ENCODE results near the gene MLF1.

MLF1 gene

DNA sequence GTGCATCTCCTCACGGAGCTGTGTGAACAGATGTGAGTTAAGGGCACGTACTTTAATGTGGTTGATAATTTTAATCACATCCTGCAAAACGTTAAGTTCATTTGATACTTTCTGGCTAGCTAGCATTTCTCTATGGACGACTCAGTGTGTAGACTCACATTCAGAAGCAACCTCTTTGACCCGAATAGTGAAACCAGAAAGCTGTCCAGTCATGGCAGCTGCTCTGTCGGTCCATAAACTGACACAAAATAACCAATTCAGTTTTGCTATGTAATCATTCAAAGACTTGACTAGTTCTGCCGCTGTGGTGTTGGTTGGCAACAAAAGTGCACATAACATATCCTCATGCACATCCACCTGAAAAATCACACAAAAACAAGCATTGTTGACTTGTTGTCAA, 69.7 kb downstream of the MLF1 start:
- TF ChIP-seq, protein P1, sequence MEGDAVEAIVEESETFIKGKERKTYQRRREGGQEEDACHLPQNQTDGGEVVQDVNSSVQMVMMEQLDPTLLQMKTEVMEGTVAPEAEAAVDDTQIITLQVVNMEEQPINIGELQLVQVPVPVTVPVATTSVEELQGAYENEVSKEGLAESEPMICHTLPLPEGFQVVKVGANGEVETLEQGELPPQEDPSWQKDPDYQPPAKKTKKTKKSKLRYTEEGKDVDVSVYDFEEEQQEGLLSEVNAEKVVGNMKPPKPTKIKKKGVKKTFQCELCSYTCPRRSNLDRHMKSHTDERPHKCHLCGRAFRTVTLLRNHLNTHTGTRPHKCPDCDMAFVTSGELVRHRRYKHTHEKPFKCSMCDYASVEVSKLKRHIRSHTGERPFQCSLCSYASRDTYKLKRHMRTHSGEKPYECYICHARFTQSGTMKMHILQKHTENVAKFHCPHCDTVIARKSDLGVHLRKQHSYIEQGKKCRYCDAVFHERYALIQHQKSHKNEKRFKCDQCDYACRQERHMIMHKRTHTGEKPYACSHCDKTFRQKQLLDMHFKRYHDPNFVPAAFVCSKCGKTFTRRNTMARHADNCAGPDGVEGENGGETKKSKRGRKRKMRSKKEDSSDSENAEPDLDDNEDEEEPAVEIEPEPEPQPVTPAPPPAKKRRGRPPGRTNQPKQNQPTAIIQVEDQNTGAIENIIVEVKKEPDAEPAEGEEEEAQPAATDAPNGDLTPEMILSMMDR (IDR thresholded peaks at IDR 0.05; ENCODE audit: low read depth, low read length), result no peak
- no peak for DNase-seq (ENCODE audit: extremely low read depth, low read depth)

DNA sequence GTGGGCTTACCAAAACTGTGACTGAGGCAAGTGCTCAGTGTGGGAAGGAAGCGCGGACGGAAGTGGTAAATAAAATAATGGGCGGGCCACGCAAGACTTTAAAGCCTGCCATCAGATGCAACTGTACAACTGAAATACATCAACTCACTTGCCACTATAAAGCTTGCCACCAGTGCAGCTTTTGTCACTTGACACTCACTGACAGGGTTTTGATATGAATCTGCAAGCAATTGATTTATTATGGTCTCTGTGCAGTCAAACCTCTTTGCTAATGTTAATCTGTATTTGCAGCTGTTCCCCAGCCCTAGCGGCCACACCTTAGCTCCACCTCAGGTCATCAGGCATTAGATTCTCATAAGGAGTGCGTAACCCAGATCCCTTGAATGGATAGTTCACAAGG, 71.0 kb downstream of the MLF1 start:
- DNase-seq (ENCODE audit: extremely low read depth, low read depth), result no peak
- TF ChIP-seq, protein P1 (IDR thresholded peaks at IDR 0.05; ENCODE audit: low read depth, low read length), result no peak

DNA sequence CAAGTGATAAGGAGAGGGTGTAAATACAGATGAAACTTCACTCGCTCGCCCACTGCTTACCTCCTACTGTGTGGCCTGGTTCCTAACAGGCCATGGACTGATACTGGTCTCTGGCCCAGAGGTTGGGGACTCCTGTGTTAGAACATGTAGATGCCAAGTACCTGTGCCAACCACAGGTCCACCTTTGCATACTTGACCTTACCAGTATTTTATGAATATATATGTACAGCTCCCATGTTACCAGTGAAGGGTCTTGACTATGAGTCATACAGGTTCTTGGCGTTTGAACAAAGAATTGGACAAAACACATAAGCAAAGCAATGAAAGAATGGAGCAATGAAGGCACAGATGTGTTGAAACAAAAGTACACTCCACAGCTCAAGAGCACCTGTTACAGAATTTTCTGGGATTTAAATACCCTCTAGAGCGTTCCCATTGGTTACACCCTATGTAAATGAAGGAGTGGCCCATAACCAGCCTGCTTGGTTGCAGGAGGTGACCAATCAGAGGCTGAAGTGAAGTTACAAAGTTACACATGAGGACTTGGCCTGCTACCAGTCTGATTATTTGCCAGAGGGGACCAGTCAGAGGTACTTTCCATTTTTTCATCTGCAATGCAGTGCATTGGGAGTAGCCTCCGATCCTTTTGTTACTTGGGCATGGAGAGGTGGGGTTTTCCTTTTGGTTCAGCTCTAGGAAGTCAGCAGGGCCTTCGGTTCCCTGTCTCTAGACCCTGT, 71.6 kb downstream of the MLF1 start:
- TF ChIP-seq, protein P1 (IDR thresholded peaks at IDR 0.05; ENCODE audit: low read depth, low read length), result no peak
- DNase-seq (ENCODE audit: extremely low read depth, low read depth), result no peak

DNA sequence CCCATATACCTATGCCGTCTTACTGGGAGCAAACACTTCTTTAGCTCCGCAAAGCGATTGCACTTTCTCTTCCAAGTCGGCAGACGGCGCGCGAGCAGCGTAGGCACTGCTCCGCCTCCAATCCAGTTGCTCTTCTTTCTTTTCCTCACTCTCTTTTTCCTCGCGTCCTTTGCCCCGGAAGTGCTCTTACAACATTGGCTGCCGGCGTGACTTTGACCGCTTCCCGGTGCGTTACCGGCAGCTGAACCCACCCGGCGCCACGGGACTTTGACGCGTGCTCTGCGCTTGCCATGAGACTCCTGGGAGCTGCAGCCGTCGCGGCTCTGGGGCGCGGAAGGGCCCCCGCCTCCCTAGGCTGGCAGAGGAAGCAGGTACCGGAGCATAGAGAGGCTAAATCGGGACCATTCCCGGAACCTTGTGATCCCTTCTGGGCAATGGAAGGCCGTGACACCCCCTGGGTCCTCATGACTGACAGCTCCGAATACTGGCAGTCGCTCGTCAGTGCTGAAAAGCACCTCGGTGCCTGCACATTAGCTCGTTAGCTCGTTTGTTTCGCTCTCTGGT, 73.4 kb downstream of the MLF1 start, which contains the start of gene GFM1:
Gene GFM1, plus strand, starts transcription at position 183 of the 564 bp plus-strand sequence. Its CDS starts 108 bp downstream, at position 291.
- peak; percentile 85 for DNase-seq (ENCODE audit: extremely low read depth, low read depth)
- TF ChIP-seq, protein P1 (IDR thresholded peaks at IDR 0.05; ENCODE audit: low read depth, low read length), result peak; percentile 99

DNA sequence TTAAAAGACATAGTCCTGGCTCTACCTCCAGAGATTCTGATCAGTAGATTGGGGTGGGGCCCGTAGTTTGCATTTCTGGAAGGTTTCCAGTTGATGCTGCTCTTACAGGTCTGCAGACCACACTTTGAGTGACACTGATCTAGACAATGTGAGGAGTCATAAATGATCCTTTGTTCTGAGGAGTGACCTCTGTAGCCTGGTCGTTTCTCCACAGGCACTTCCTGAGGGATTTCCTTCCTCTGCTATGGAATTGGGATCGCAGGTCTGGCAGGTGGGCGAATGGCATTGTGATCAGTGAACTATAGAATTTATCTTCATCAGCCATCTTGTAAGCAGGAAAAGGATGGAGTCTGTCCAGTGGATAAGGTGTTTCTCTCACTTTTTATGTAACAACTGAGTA, 78.8 kb downstream of the MLF1 start:
- TF ChIP-seq, protein P1 (IDR thresholded peaks at IDR 0.05; ENCODE audit: low read depth, low read length), result no peak
- no peak for DNase-seq (ENCODE audit: extremely low read depth, low read depth)

DNA sequence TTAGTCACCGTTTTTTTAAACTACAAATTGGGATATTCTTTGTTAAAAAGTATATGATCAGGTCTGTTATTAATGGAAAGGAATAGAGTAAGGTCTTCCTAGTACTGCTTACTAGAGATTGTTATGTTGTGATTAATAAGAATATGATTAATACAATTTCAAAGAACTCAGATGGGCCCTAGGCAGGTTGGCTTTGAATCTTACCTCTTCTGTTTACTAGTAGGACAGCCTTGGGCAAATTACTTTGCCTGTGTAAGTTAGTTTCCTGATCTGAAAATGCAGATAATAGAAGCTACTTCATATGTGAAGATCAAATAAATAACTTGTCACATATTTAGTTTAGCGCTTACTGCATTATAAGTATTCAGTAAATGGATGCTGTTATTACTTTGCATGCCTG, 80.2 kb downstream of the MLF1 start:
- TF ChIP-seq, protein P1 (IDR thresholded peaks at IDR 0.05; ENCODE audit: low read depth, low read length), result no peak
- no peak for DNase-seq (ENCODE audit: extremely low read depth, low read depth)

DNA sequence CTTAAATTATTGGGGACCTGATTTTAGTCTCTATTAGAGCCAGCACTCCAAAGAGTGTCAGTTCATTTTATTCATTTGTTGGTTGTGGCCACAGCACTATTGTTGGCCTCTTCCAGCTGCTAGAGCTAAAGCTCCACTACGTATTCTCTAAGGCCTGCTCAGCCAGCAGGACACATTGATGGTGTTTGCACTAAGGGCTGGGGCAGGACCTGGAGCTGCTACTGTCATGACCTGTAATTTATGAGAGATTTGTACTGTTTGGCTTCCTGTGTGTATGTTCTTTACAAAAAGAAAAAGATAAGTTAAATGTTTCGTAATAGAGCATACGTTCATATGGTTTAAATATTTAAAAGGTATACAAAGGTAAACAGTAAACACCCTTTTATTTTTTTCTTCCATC, 81.5 kb downstream of the MLF1 start:
- DNase-seq (ENCODE audit: extremely low read depth, low read depth), result no peak

More for the DNA sequence above, 81.5 kb downstream of the MLF1 start:
- TF ChIP-seq, protein P1 (IDR thresholded peaks at IDR 0.05; ENCODE audit: low read depth, low read length), result no peak

Data from AG09319 (cell line).